Ectodermal cell (in vitro differentiated cells): ENCODE data around the gene CST8.
"Not testable (repeated sequence)": the region's sequence is repeated elsewhere in the genome, so short reads cannot be mapped to it uniquely, and the experiment has no call there.

Experiments
- H3K27ac ChIP-seq: 2 replicates; pipeline ENCODE4 v1.7.0; 2013; ENCODE audit warnings: mild to moderate bottlenecking, low read depth, low read length; ENCODE audit not compliant: insufficient read depth, poor library complexity, severe bottlenecking
- H3K27me3 ChIP-seq: 2 replicates; pipeline ENCODE4 v1.7.0; 2013; ENCODE audit warnings: mild to moderate bottlenecking, low read length; ENCODE audit not compliant: insufficient read depth, control insufficient read depth, poor library complexity, severe bottlenecking
- H3K36me3 ChIP-seq: one replicate; pipeline ENCODE4 v1.7.0; 2013; ENCODE audit warnings: low read length; ENCODE audit not compliant: control insufficient read depth, insufficient read depth
- H3K4me1 ChIP-seq: one replicate; pipeline ENCODE4 v1.7.0; 2013; ENCODE audit warnings: low read length; ENCODE audit not compliant: control insufficient read depth, insufficient read depth
- H3K4me3 ChIP-seq: 2 replicates; pipeline ENCODE4 v1.7.0; 2013; ENCODE audit warnings: low read depth, low read length, control low read depth; ENCODE audit not compliant: insufficient read depth
- H3K9me3 ChIP-seq: 2 replicates; pipeline ENCODE4 v1.7.0; 2013; ENCODE audit warnings: mild to moderate bottlenecking, low read length, moderate library complexity; ENCODE audit not compliant: control insufficient read depth
- WGBS, 2 experiments: methylation state at CpG; one replicate each; pipeline ENCODE4 v1.1.7; 2013; ENCODE audit warnings: missing lambda C conversion rate in 2 of 2; 5-methylcytosine and 5-hydroxymethylcytosine counted together

Gene CST8

GRCh38 chr20:23452776-23453175 lies 38.1 kb upstream of the CST8 start, which contains the start of gene CST11:
Gene CST11, minus strand, starts transcription at chr20:23452876. Its CDS starts 65 bp downstream, at chr20:23452811.
- no peaks in the 10 kb centered on the region for H3K36me3 ChIP-seq
- no peak within 1 kb of the TSS for H3K4me3 ChIP-seq
- H3K9me3 ChIP-seq = no peaks in the 10 kb centered on the region
- no peaks in the 10 kb centered on the region for H3K4me1 ChIP-seq
- WGBS, 2 experiments = 60 to 70% methylated on average over 4 of the region's 4 CpGs
- no peak within 1 kb of the TSS for H3K27ac ChIP-seq
- no peaks in the 10 kb centered on the region for H3K27me3 ChIP-seq

GRCh38 chr20:23453549-23454543 lies 37.1 kb upstream of the CST8 start:
- Histone ChIP-seq H3K36me3 (no peaks in the 10 kb centered on the region), H3K4me3 (no peak overlapping the region), H3K27ac (no peak overlapping the region), H3K4me1 (no peaks in the 10 kb centered on the region), H3K27me3 (no peaks in the 10 kb centered on the region), H3K9me3 (no peaks in the 10 kb centered on the region)
- 92 to 93% methylated on average over 15 of the region's 15 CpGs for WGBS, 2 experiments

GRCh38 chr20:23454816-23455215 lies 36.1 kb upstream of the CST8 start:
- no peaks in the 10 kb centered on the region for H3K27me3 ChIP-seq
- no peak overlapping the region for H3K4me3 ChIP-seq
- H3K4me1 ChIP-seq = no peaks in the 10 kb centered on the region
- WGBS, 2 experiments = 100% methylated on average over 1 of the region's 1 CpG
- no peak overlapping the region for H3K27ac ChIP-seq
- no peaks in the 10 kb centered on the region for H3K9me3 ChIP-seq
- no peaks in the 10 kb centered on the region for H3K36me3 ChIP-seq

GRCh38 chr20:23455639-23456038 lies 35.3 kb upstream of the CST8 start:
- H3K4me3 ChIP-seq = no peak overlapping the region
- H3K9me3 ChIP-seq = no peaks in the 10 kb centered on the region
- H3K27ac ChIP-seq = no peak overlapping the region
- 94 to 96% methylated on average over 7 of the region's 7 CpGs for WGBS, 2 experiments
- H3K4me1 ChIP-seq = no peaks in the 10 kb centered on the region
- no peaks in the 10 kb centered on the region for H3K27me3 ChIP-seq
- no peaks in the 10 kb centered on the region for H3K36me3 ChIP-seq

- WGBS, 2 experiments = 91 to 93% methylated on average over 3 of the region's 3 CpGs
These were observed 34.5 kb upstream of the CST8 start for GRCh38 chr20:23456409-23456808.

GRCh38 chr20:23456873-23457272 lies 34.0 kb upstream of the CST8 start:
- no peaks in the 10 kb centered on the region for H3K27me3 ChIP-seq
- no peak overlapping the region for H3K4me3 ChIP-seq
- no peak overlapping the region for H3K27ac ChIP-seq
- no peaks in the 10 kb centered on the region for H3K4me1 ChIP-seq
- H3K36me3 ChIP-seq = no peaks in the 10 kb centered on the region
- 94 to 98% methylated on average over 7 of the region's 7 CpGs for WGBS, 2 experiments
- no peaks in the 10 kb centered on the region for H3K9me3 ChIP-seq

More at GRCh38 chr20:23456409-23456808, 34.5 kb upstream of the CST8 start:
- Histone ChIP-seq H3K27me3 (no peaks in the 10 kb centered on the region), H3K27ac (no peak overlapping the region), H3K9me3 (no peaks in the 10 kb centered on the region), H3K4me1 (no peaks in the 10 kb centered on the region), H3K36me3 (no peaks in the 10 kb centered on the region), H3K4me3 (no peak overlapping the region)

- Histone ChIP-seq H3K4me3 (no peak overlapping the region), H3K4me1 (no peaks in the 10 kb centered on the region), H3K36me3 (no peaks in the 10 kb centered on the region), H3K27me3 (no peaks in the 10 kb centered on the region), H3K27ac (no peak overlapping the region), H3K9me3 (no peaks in the 10 kb centered on the region)
- WGBS, 2 experiments = 94 to 96% methylated on average over 3 of the region's 3 CpGs
These were observed 31.3 kb upstream of the CST8 start for GRCh38 chr20:23459461-23460150.

- Histone ChIP-seq H3K36me3 (no peaks in the 10 kb centered on the region), H3K4me3 (no peak overlapping the region), H3K27ac (no peak overlapping the region), H3K27me3 (no peaks in the 10 kb centered on the region), H3K9me3 (no peaks in the 10 kb centered on the region), H3K4me1 (no peaks in the 10 kb centered on the region)
- WGBS, 2 experiments = 89% methylated on average over 1 of the region's 1 CpG; no CpG with 5 or more reads in 1 of the 2 experiments
These were observed 29.7 kb upstream of the CST8 start for GRCh38 chr20:23461180-23461579.

GRCh38 chr20:23466961-23467360 lies 24.0 kb upstream of the CST8 start:
- H3K4me1 ChIP-seq, H3K9me3 ChIP-seq, H3K36me3 ChIP-seq, H3K27ac ChIP-seq, H3K27me3 ChIP-seq, H3K4me3 ChIP-seq: not testable (repeated sequence)
- WGBS, 2 experiments = 85 to 89% methylated on average over 2 to 3 of the region's 3 CpGs

- whole genome bisulfite sequencing, 2 experiments = 89 to 91% methylated on average over 5 of the region's 5 CpGs
- not testable (repeated sequence) for H3K27me3 ChIP-seq, H3K4me1 ChIP-seq, H3K9me3 ChIP-seq, H3K27ac ChIP-seq, H3K4me3 ChIP-seq, H3K36me3 ChIP-seq
These were observed 18.6 kb upstream of the CST8 start for GRCh38 chr20:23472306-23472705.
